Left ventricle myocardium inferior (tissue), 1 donor: ENCODE results near the gene TMEM132E. TPM values are rescaled to one million over a fixed set of nuclear protein-coding genes. Genes with fewer than 3 reads are reported as not detected.

ENCODE experiments used
- DNase-seq: peaks from one replicate; pipeline ENCODE4 v3.0.0-alpha.2; 2020
- H3K27ac ChIP-seq: fragments of 200-600 bp; replicated peaks from 2 replicates; pipeline ENCODE4 v1.8.0; 2021
- H3K27me3 ChIP-seq: fragments of 200-600 bp; 2 replicates; pipeline ENCODE4 v1.8.0; 2021; ENCODE audit warnings: low read depth
- H3K36me3 ChIP-seq: fragments of 200-600 bp; 2 replicates; pipeline ENCODE4 v1.8.0; 2021
- H3K4me1 ChIP-seq: fragments of 200-600 bp; 2 replicates; pipeline ENCODE4 v1.8.0; 2021
- H3K4me3 ChIP-seq: fragments of 200-600 bp; 2 replicates; pipeline ENCODE4 v1.8.0; 2021; ENCODE audit warnings: mild to moderate bottlenecking, moderate library complexity
- H3K9me3 ChIP-seq: fragments of 200-600 bp; replicated peaks from 2 replicates; pipeline ENCODE4 v1.8.0; 2021
- CTCF ChIP-seq: fragments of 200-600 bp; IDR thresholded peaks from 2 replicates; pipeline ENCODE4 v1.8.0; 2021; ENCODE audit warnings: antibody characterized with exemption, mild to moderate bottlenecking, borderline replicate concordance
- intact Hi-C: fragments of 100-400 bp; cut with micrococcal nuclease; formaldehyde crosslinking; loops from one replicate; pipeline ENCODE4 v1.11.0; 2022
- total RNA-seq: library from RNA; stranded (reverse); fragmentation: NEBNext Ultra II Directional; extraction: Animal tissue kit (Norgen Biotek cat#: 25700); gene quantifications from one replicate; pipeline ENCODE4 v1.2.1, GENCODE V29; 2021
- donor health status: DM: no; HTN: yes; CAD: no; lungs with severe emphysema.

The TMEM132E gene
- total RNA-seq, 1 donor from 2014 or later, result 0.05 TPM

DNA sequence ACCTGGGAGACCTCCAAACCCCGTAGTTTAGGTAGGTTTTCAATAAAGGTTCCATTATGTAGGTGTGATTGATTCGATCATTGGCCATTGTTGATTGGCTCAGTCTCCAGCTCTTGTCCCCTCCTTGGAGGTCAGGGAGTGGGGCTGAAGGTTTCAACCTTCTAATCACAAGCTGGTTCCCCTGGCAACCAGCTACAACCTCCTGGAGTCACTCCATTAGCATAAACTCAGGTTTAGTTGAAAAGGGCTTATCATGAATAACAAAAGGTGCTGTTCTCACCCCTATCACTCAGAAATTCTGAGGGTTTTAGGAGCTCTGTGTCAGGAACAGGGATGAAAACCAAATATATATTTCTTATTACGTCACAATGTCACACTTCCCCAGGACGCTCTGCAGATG, 28.5 kb downstream of the TMEM132E start:
- H3K27ac ChIP-seq, result no peak overlapping the region
- no peak overlapping the region for H3K4me3 ChIP-seq
- peaks cover 97% of the 10 kb centered on the region for H3K27me3 ChIP-seq
- TF ChIP-seq CTCF, result no peak
- no peaks in the 10 kb centered on the region for H3K36me3 ChIP-seq
- no peaks in the 10 kb centered on the region for H3K9me3 ChIP-seq
- no peaks in the 10 kb centered on the region for H3K4me1 ChIP-seq
- intact Hi-C loops, result no loop called here
- DNase-seq, result no peak

DNA sequence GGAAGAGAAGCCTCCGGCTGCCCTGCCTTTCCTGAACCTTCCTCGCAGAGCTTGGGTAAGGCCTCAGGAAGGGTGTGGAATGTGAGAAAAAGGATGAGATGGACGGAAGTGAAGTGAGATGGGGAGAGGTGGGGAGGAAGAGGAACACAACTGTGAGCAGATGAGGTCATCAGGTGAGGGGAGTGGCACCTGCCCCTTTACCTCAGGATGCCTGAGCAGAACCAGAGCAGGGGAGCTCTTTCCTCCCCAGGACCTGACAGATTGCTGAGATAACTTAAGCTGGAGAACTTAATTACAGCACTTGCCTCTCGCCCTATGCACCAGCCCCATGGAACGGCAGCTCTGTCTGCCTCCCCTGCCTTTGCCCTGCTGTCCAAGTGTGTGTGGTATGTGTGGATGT, 29.8 kb downstream of the TMEM132E start:
- no peak for DNase-seq
- H3K9me3 ChIP-seq, result no peaks in the 10 kb centered on the region
- peaks cover 95% of the 10 kb centered on the region for H3K27me3 ChIP-seq
- no peaks in the 10 kb centered on the region for H3K36me3 ChIP-seq
- intact Hi-C loops, result no loop called here
- H3K27ac ChIP-seq, result no peak overlapping the region
- TF ChIP-seq CTCF, result no peak
- no peak overlapping the region for H3K4me3 ChIP-seq
- H3K4me1 ChIP-seq, result no peaks in the 10 kb centered on the region

- Histone ChIP-seq H3K36me3 (no peaks in the 10 kb centered on the region), H3K4me1 (no peaks in the 10 kb centered on the region), H3K27me3 (peaks cover 95% of the 10 kb centered on the region), H3K4me3 (no peak overlapping the region), H3K27ac (no peak overlapping the region), H3K9me3 (no peaks in the 10 kb centered on the region)
- intact Hi-C loops, result no loop called here
- TF ChIP-seq CTCF, result no peak
- DNase-seq, result no peak
Observed at GRCh38 chr17:34610039-34610438, 30.7 kb downstream of the TMEM132E start.

DNA sequence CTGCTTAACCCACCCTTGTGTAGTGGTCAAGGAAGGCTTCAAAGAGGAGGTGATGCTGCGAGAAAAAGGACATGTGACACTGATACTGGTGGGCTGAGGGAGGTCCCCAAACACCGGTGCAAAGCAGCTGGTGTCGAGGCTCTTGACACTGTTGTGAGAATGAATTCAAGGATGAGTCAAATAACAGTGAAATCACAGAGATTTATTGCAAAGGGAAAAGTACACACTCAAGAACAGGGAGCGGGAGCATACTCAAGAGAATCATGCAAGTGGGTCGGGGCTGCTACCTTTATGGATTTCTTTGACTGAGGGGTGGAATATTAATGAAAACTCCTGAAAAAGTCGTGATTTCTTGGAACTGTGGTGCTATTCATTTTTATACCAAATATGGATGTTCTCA, 31.1 kb downstream of the TMEM132E start:
- H3K4me3 ChIP-seq, result no peak overlapping the region
- TF ChIP-seq CTCF, result no peak
- H3K27me3 ChIP-seq, result peaks cover 93% of the 10 kb centered on the region
- no peaks in the 10 kb centered on the region for H3K9me3 ChIP-seq
- DNase-seq, result no peak
- H3K4me1 ChIP-seq, result no peaks in the 10 kb centered on the region
- H3K27ac ChIP-seq, result no peak overlapping the region
- H3K36me3 ChIP-seq, result no peaks in the 10 kb centered on the region
- intact Hi-C loops, result no loop called here

- Histone ChIP-seq H3K27ac (no peak overlapping the region), H3K9me3 (no peaks in the 10 kb centered on the region), H3K36me3 (no peaks in the 10 kb centered on the region), H3K4me3 (no peak overlapping the region), H3K27me3 (peaks cover 95% of the 10 kb centered on the region), H3K4me1 (no peaks in the 10 kb centered on the region)
- no peak for TF ChIP-seq CTCF
- intact Hi-C loops, result no loop called here
- DNase-seq, result no peak
Observed at GRCh38 chr17:34613064-34614019, 34.0 kb downstream of the TMEM132E start.
